Adrenal gland (tissue), 5 donors: ENCODE results near the gene ZNF470.

ENCODE experiments used
- CTCF ChIP-seq, 6 experiments: fragments of 450-650 bp in 4 of 6; fragments of 200-600 bp in 2 of 6; sonication (generic) in 1 of 6; IDR thresholded peaks; 1 replicate in 5 of 6; 2 replicates in 1 of 6; pipeline versions ENCODE4 v1.5.1 to v1.8.0; 2016 to 2021; ENCODE audit warnings: antibody characterized with exemption in 6 of 6, mild to moderate bottlenecking in 2 of 6, moderate library complexity in 1 of 6
- POLR2A ChIP-seq, 2 donors: fragments of 450-650 bp; IDR thresholded peaks; one replicate each; pipeline ENCODE4 v1.6.1; 2017; ENCODE audit warnings: antibody characterized with exemption in 2 of 2, mild to moderate bottlenecking in 2 of 2, moderate library complexity in 1 of 2
- donor health status: DM: no; HTN: no; CAD: no.

- TF ChIP-seq POLR2A (IDR thresholded peaks at IDR 0.05) (no peak), CTCF (IDR thresholded peaks at IDR 0.05) (no peak)
Measured at GRCh38 chr19:56596676-56597075, 29.4 kb downstream of the ZNF470 start.
